Putamen (tissue), 1 donor: Measurements from ENCODE around the gene LCP2.
"Not testable (repeated sequence)": the region's sequence is repeated elsewhere in the genome, so short reads cannot be mapped to it uniquely, and the experiment has no call there.

Source experiments
- DNase-seq: peaks from one replicate; pipeline ENCODE4 v3.0.0-alpha.2; 2016; ENCODE audit warnings: low spot score

LCP2 gene

GRCh38 chr5:170273968-170274710, 23.4 kb downstream of the LCP2 start:
- no peak for DNase-seq

- DNase-seq = no peak
Measured at GRCh38 chr5:170270293-170271069, 27.1 kb downstream of the LCP2 start.

GRCh38 chr5:170269579-170269978, 28.0 kb downstream of the LCP2 start:
- no peak for DNase-seq

- no peak for DNase-seq
Measured at GRCh38 chr5:170268884-170269283, 28.7 kb downstream of the LCP2 start.

- no peak for DNase-seq
Measured at GRCh38 chr5:170268153-170268689, 29.4 kb downstream of the LCP2 start.

GRCh38 chr5:170267431-170268152, 30.0 kb downstream of the LCP2 start:
- DNase-seq = peak; percentile 78

- no peak for DNase-seq
Measured at GRCh38 chr5:170266570-170267381, 30.8 kb downstream of the LCP2 start.

GRCh38 chr5:170265522-170265921, 32.1 kb downstream of the LCP2 start:
- peak; percentile 92 for DNase-seq

- DNase-seq = no peak
Measured at GRCh38 chr5:170263906-170264305, 33.7 kb downstream of the LCP2 start.

- no peak for DNase-seq
Measured at GRCh38 chr5:170262061-170263045, 35.2 kb downstream of the LCP2 start.

GRCh38 chr5:170261528-170262043, 36.0 kb downstream of the LCP2 start:
- DNase-seq = no peak

- DNase-seq = no peak
Measured at GRCh38 chr5:170257370-170257769, 40.2 kb downstream of the LCP2 start.

- no peak for DNase-seq
Measured at GRCh38 chr5:170256571-170256970, 41.0 kb downstream of the LCP2 start.

- DNase-seq = no peak
Measured at GRCh38 chr5:170254056-170254455, 43.5 kb downstream of the LCP2 start.

- no peak for DNase-seq
Measured at GRCh38 chr5:170252720-170253350, 44.7 kb downstream of the LCP2 start.

GRCh38 chr5:170252109-170252508, 45.5 kb downstream of the LCP2 start:
- no peak for DNase-seq

GRCh38 chr5:170251462-170251861, 46.1 kb downstream of the LCP2 start:
- DNase-seq = no peak

- DNase-seq = no peak
Measured at GRCh38 chr5:170250810-170251317, 46.7 kb downstream of the LCP2 start.

- no peak for DNase-seq
Measured at GRCh38 chr5:170249355-170249754, 48.2 kb downstream of the LCP2 start.

- DNase-seq = not testable (repeated sequence)
Measured at GRCh38 chr5:170248931-170249227, 48.7 kb downstream of the LCP2 start.
